Stimulated activated CD8-positive, alpha-beta memory T cell treated with anti-CD3 and anti-CD28 coated beads, Interleukin-2, amount 100 ng/mL, for 48 hours (primary cell): ENCODE data around the gene HAGHL.

Source experiments
- DNase-seq, 2 donors: peaks; one replicate each; pipeline ENCODE4 v3.0.0-alpha.2; 2020; ENCODE audit warnings: low read depth in 2 of 2

Gene HAGHL, protein sequence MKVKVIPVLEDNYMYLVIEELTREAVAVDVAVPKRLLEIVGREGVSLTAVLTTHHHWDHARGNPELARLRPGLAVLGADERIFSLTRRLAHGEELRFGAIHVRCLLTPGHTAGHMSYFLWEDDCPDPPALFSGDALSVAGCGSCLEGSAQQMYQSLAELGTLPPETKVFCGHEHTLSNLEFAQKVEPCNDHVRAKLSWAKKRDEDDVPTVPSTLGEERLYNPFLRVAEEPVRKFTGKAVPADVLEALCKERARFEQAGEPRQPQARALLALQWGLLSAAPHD

DNA sequence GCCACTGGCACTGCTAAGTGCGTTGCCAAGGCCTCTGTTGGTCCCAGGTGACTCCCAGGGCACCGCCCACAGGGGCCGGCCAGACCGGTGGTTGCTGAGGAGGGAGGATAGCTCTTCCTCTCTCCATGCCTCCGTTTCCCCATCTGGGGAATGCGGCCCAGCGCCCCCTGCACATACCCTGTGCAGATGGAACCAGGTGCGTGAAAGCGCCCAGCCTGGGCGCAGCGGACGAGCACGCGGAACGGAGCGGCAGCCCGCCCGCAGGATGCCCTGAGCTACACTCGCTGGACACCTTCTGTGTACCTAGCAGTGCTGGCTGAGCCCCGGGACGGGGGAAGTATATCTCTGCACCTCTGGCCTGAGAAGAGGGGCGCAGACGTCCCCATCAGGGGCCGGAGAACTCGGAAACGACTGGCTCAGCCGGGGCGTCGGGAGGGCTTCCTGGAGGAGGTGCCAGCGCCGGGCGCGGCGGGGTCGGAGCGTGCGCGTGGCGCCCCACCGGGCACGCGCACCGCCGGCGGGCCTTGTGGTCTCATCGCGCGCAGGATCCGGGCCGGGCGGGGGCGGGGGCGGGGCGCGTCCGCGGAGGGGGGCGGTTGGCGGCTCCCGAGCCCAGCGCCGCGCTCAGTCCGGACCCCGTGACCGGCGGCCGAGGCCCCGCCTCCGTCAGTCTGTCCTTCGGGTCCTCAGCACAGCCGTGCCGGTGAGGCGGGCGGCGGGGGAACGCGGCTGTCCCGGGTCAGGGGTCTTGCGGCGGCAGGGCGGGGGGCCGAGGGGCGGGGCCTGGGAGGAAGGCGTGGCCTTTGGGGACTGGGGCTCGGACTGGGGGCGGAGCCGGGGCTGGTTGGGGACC, at the start of gene HAGHL, which contains the start of gene CCDC78:
HAGHL (plus strand) TSS at position 669 of the 853 bp plus-strand sequence. CDS start 404 bp downstream, outside the sequence.
CCDC78 (minus strand) TSS at position 6 of the 853 bp plus-strand sequence. CDS start 76 bp downstream, outside the sequence.
- DNase-seq: peak; percentile 55 to 61

DNA sequence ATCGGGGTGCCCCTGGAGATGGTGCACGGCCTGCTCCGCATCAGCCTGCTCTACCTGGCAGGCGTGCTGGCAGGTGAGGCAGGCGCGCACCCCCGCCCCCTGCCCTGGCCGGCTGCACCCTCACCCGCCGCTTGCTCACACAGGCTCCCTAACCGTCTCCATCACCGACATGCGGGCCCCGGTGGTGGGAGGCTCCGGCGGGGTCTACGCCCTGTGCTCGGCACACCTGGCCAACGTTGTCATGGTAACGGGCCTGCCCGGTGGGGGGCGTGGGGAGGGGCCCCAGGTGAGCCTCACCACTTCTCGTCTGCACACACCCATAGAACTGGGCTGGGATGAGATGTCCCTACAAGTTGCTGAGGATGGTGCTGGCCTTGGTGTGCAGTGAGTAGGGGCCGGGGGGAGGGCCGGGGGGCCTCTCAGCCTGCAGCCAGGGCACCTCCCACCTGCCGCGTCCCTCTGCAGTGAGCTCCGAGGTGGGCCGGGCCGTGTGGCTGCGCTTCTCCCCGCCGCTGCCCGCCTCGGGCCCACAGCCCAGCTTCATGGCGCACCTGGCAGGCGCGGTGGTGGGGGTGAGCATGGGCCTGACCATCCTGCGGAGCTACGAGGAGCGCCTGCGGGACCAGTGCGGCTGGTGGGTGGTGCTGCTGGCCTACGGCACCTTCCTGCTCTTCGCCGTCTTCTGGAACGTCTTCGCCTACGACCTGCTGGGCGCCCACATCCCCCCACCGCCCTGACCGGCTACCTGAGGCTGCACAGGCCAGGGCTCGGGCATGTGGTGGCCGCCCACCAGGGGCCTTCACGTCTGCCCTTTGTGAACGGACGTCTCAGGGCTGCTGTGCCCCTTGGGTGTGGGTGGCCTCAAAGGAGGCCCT, 49.4 kb upstream of the HAGHL start:
- DNase-seq: no peak

DNA sequence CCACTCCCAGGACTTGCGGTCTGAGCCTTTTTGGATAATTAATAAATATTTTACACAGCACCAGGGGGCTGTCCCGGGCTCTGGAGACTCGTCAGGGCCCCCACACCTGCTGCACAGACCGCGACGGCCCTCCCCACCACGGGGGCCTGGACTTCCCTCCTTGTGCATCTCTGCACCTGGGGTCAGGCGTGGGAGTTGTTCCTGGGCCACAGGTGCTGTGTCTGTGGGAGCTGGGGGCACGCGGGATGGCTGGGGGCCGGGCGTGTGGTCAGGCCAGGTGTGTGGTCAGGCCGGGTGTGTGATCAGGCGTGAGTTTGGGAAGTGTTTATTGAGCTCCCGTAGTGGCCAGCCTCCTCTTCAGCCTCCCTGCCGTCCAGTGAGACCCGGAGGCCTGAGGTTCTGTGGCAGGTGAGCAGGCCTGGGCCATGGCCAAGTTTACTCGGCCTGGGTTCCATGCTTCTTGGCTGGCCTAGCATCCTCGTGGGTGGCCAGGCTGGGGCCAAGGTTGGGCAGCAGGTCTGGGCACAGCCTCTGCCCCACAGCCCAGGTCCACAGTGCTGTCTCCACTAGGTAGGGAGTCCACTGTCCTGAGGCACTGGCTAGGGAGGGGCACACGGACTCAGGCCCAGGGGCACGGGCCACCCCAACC, 48.6 kb upstream of the HAGHL start:
- no peak for DNase-seq

DNA sequence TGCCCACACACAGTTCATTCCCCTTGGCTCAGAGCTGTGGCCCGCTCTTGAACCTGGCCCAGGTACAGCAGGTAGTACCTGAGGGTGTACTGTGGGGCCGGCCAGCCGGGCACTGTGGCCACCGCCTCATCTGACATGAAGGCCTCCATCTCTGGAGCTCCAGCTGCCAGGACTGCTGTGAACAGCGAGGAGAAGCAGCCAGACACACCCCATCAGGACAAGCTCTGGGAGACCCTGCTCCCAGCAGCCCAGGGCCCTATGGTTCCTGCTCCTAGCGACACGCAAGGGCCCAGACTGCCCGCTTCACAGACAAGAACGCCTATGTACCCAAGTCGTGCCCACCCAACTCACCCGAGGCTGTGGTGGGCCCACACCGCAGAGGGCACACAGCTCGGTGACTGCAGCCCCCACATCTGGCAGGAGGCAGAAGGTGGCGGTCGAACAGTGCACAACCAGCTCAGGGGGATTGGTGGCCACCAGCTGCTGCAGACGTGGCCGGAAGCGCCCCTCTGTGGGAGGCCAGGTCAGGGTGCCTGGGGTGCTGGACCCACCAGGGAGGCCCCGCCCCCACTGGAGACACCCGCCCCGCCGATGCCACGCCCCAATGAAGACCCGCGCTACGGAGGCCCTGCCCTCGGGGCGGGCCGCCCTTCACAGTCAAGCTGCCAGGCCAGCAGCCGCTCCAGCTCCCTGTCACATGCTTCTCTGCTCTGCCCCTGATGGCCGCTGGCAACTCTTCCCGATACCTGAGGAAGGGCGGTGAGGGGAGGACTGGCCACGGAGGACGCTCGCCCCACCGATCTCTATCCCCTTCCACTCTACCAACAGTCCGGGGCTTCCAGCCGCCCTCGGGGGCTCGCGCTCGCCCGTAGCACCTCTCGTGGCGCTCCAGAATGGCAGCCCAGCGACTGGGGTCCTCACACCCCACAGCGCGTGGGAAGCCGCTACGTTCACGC, 47.8 kb upstream of the HAGHL start:
- DNase-seq: peak; percentile 40 to 59

DNA sequence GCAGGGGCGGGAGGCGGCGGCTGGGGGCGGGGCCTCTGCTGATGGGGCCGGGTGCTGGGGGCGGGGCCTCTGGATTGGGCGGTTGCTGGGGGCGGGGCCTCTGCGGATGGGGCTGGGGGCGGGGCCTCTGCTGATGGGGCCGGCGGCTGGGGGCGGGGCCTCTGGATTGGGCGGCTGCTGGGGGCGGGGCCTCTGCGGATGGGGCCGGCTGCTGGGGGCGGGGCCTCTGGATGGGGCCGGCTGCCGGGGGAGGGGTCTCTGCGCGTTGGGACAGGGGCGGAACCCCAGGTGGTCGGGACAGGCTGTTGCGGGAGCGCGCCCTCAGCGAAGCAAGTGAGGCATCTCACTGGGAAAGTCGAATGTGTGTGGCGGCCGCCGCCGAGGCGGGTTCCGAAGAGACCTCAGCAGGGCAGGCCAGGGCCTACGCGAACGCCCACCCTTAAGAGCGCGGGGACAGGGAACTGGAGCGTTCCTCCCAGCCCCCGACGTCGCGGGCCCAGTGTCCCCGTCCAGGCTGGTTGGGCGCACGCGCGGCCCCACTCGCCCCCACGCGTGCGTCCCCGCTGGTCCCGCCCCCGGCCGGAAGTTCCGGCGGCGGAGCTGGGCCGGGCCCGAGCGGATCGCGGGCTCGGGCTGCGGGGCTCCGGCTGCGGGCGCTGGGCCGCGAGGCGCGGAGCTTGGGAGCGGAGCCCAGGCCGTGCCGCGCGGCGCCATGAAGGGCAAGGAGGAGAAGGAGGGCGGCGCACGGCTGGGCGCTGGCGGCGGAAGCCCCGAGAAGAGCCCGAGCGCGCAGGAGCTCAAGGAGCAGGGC, 46.9 kb upstream of the HAGHL start, which contains the start of gene STUB1:
STUB1 (plus strand) TSS at position 597 of the 811 bp plus-strand sequence; CDS start at position 713, 116 bp downstream.
- DNase-seq: peak; percentile 80 to 90

DNA sequence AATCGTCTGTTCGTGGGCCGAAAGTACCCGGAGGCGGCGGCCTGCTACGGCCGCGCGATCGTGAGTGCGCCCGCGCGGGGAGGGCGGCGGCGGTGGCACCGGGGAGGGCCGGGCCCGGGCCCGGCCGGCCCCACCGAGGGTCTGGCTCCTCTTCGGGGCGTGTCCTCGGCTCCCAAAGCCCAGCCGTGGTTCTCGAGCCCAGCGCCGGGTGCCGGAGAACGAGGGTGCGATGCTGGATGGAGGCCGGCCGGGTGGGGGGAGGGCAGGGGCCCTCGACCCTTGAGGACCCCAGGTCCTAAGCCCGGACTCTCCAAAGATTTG, 46.3 kb upstream of the HAGHL start:
- no peak for DNase-seq

DNA sequence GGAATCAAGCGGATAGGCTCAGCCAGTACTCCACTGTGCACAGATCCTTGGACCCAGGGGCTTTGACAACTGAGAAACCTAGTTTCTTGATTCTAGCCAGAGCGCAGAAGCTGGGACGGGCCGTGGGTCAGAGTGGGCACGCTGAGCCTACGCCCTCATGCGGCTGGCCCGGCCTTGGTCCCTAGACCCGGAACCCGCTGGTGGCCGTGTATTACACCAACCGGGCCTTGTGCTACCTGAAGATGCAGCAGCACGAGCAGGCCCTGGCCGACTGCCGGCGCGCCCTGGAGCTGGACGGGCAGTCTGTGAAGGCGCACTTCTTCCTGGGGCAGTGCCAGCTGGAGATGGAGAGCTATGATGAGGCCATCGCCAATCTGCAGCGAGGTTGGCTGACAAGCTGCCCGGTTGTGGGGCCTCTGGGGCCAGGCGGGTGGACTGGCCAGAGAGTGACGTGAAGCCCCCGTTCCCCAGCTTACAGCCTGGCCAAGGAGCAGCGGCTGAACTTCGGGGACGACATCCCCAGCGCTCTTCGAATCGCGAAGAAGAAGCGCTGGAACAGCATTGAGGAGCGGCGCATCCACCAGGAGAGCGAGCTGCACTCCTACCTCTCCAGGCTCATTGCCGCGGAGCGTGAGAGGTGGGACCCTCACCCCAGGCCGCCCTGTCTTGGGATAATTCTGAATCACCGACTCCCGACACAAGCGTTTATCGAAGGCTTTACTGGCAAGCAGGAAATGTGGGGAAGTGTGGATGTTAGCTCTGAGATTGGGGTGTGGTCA, 45.8 kb upstream of the HAGHL start:
- no peak for DNase-seq

DNA sequence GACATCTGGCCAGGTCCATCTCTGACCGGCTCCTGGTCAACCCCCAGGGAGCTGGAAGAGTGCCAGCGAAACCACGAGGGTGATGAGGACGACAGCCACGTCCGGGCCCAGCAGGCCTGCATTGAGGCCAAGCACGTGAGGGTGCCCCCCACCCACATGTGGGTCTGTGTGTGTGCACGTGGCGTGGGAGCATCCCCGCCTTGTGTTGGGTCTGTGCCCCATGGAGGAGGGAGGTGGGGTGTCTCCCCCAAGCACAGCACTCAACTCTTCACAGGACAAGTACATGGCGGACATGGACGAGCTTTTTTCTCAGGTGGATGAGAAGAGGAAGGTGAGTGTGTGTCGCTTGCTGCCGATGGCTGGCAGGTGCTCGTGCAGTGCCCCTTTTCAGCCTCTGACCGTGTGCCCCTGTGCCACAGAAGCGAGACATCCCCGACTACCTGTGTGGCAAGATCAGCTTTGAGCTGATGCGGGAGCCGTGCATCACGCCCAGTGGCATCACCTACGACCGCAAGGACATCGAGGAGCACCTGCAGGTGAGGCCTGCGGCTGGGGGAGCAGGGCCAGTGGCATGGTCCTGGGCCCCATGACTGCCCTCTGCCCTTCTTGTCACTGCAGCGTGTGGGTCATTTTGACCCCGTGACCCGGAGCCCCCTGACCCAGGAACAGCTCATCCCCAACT, 45.0 kb upstream of the HAGHL start:
- no peak for DNase-seq

DNA sequence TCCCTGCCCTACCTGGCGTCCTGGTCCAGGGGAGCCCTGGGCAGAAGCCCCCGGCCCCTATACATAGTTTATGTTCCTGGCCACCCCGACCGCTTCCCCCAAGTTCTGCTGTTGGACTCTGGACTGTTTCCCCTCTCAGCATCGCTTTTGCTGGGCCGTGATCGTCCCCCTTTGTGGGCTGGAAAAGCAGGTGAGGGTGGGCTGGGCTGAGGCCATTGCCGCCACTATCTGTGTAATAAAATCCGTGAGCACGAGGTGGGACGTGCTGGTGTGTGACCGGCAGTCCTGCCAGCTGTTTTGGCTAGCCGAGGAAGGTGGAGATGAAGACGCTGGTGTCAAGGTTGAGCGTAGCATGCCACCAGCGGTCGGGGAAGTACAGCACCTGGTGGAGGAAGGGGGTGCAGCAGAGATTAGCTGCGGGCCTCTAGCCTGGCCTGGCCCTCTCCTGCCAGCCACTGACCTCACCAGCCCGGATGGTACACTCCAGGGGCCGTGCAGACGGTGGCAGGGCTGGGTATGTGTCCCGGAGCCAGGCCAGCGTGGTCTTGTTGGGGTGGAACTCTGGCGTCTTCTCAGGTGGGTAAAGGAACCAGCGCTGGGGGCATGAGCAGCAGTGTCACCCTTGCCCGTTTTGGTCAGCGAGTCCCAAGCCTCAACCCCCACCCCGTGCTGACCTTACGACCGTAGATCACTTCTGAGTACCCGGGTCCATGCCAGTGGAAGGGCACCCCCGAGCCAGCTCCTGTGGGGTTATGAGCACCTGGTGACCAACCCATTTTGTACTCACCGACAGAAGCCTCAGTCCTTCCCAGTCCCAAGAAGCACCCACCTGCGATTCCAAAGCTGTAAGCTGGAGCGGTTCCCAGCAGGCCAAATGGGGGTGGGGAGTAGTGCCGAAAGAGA, 44.2 kb upstream of the HAGHL start:
- no peak for DNase-seq

DNA sequence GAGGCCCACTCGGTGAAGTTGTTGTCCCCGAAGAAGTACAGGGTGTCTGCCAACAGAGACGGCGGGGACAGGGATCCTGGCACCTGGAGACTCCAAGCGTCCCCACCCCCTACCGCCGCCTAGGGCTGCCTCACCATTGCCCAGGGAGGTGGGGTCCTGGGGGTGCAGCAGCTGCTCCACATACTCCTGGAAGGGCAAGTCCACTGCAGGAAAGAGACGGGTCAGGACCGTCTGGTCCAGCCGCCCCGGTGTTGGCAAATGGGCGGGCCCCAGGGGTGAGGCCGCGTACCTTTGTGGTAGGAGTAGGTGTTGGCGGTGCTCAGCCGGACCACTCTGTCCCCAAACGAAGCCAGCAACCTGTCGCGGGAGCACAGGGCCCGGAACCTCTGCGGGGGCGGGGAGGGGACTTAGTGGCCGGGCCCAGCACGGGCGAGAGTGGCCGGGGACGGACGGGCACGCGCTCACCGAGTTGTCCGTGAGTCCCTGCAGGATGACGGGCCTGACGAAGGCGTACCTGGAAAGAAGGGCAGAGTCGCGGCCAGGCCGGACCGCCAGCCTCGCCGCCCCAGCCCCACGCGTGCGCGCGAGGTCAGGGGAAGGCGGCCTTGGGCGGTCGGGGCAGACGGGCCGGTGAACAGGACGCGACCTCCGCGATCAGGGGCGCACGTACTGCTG, 43.4 kb upstream of the HAGHL start:
- DNase-seq: no peak

DNA sequence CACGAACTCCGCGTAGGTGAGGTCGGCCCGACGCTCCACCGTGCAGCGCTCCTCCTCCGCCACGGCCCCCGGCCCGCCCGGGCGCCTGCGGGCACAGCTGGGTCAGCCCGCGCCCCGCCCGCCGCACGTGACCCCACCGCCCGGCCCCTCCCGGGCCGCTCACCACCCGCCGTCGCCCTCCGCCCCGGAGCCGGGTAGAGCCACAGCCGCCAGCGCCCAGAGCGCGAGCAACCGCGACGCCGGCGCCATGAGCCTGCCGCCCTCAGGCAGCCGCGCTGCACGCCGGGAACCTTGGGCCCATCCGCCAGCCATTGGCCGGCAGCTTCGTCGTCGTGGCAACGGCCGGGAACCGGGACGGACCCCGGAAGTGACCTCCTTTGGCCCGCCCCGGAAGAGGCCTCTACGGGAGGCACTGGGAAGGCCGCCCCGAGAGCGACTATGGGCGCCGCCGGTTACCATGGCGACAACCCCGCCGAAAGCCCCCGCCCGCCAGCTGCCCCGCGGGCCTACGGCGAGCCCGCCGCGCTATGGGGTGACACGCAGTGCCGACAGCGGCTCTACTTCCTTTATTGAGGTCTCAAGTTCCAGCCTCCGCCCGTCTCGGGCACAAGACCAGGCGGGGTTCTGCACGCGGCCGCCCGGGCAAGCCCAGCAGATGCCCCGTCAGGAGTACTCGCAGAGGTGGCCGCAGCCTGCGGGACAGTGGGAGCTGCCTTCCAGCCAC, 42.7 kb upstream of the HAGHL start, which contains the start of gene JMJD8:
JMJD8 (minus strand) TSS at position 264 of the 724 bp plus-strand sequence; CDS start at position 249, 15 bp downstream.
- DNase-seq: peak; percentile 94 to 97

DNA sequence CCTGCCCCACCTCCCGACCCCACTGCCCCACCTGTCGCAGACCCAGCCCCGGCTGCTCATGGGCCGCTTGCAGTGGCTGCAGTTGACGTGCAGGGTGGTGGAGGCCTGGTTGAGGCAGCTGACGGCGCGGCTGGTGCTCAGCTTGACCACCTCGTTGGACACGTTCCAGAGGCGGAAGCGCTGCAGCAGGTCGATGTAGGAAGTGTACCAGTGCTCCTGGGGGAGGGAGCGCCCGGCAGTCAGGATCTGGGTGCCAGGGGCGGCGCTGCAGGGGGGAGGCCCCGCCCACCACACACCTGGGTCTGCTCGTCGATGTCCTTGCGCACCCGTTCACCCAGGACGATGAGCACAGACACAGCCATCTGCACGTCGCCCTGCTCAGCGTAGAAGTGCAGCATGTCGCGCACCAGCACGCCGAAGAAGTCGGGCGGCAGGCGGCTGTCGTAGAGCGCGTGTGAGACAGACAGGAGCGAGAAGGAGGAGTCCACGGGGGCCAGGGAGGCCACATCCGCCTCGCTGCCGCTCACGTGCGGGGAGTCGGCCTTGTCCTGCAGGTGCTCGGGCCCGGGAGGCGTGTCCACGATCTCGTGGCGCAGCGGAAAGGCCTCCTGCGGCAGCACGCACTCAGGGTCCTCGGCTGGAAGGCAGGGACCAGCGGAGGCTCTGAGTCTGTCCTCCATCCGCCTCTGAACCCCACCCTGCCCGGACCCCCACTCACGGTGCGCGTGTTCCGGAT, 41.8 kb upstream of the HAGHL start:
- DNase-seq: no peak

DNA sequence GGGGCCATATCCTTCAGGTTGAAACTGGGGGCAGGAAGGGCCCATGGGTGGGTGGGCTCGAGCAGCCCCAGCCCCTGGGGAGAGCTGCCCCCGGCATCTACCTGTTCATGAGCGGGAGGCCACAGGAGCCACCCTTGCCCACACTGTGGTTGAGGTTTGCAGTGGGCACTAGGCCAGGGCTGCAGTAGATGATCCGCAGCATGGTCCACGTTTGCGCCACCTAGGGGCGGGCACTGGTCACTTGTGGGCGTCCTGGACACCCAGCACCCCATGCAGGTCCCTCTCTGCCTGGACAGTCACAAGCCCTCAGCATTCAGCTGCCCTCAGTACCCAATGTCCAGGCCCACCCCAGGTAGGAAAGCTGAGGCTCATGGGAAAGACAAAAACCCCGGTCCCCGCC, 40.9 kb upstream of the HAGHL start:
- DNase-seq: no peak

DNA sequence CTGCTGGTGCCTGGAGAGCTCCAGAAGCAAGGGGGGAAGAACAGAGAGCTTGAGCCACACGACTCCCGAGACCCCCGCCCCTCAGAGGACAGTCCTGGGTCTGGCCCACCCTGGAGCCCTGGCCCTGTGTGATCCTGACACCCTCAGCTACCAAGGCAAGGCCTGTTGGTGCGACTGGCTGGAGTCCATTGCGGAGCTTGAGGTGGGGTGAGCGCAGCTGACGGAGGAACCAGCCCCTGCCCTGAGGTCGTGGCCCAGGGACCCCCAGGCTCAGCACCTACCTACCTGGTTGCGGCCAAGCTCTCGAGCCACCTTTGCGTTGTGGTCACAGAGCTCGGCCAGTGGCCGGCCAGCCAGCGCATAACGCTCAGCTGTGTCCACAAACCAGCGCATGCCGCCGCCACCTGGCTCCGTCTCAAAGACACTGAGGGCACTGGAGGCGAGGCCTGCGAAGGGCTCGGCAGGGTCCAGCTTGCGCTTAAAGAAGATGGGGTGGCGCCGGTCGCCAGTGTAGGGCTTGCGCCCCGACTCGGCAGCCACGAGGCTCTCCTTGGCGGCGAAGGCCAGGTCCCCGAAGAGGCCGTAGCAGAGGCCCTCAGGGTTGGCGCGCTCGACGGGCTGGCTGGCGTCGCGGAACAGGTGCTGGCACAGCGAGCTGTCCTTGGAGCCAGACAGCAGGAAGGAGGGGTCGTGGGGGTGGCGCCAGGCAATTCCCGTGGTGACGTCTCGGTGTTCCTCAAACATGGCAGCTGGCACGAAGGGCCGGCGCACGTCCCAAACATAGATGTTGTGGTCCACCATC, 40.2 kb upstream of the HAGHL start:
- no peak for DNase-seq
